ENCODE data around the gene GFPT2. TPM values are rescaled to one million over a fixed set of nuclear protein-coding genes. Genes with fewer than 3 reads are reported as not detected.

GFPT2 gene
- total and polyA plus RNA-seq, 2 of the 8 experiments (the other 6 are each of a cell fraction or from before 2014, with no cell fraction given): 83.7 to 143 TPM

GRCh38 chr5:180284149-180284548 lies 69.0 kb downstream of the GFPT2 start (continued):
- no peak for TF ChIP-seq SRF (IDR thresholded peaks at IDR 0.05; ENCODE audit: low read depth, low read length)

All from H1 (cell line).